ENCODE data around the gene ARHGEF7.

Gene ARHGEF7

DNA sequence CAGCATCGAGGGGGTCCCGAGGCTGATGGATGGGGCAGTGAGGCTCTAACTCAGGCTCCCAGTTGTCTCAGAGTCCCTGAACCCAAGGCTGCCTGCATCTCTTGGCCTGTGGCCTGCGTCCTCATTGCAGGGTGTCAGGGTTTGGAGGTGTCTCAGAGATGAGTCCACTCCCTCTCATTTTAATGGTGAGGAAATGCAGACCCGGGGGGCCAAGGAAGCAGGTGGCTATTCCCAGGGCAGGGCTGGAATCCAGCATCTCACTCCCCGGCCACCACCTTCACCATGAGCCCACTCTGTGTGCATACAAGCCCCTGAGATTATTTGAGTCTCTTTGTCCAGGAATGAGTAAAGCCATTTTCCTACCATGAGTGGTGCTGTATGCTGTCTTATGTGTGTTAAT lies 226.8 kb downstream of the ARHGEF7 start:
- DNase-seq (ENCODE audit: extremely low read depth, low read depth) = no peak
- no peak for TF ChIP-seq CTCF (IDR thresholded peaks at IDR 0.05; ENCODE audit: low read depth, low read length)

- TF ChIP-seq CTCF (IDR thresholded peaks at IDR 0.05; ENCODE audit: low read depth, low read length) = no peak
- DNase-seq (ENCODE audit: extremely low read depth, low read depth) = no peak
Observed at GRCh38 chr13:111342721-111343120, 227.6 kb downstream of the ARHGEF7 start.

DNA sequence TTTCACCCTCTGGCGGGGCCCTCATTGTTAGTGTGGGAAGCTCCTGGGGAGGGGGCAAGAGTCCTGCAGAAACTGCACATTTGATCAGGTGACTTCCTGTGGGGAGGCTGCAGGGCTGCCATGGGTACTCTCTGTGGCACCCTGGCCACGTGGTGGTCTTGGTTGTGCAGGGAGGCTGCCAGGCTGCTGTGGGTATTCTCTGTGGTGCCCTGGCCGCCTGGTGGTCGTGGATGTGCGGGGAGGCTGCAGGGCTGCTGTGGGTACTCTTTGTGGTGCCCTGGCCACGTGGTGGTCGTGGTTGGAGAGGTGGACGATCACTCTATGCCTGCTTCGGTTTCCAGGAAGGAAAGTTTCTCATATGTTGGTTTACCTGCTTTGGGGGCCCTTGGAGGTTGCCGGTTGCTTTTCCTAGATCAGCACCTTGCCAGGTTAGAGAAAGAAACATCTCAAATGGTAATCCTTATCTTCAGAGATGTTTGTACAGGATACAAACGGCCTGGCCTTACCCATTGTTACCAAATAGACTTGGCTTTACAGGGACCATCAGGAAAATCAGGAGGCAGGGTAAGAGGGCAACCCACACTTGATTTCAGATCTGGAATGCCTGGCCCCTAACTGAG lies 228.2 kb downstream of the ARHGEF7 start:
- TF ChIP-seq CTCF (IDR thresholded peaks at IDR 0.05; ENCODE audit: low read depth, low read length) = no peak
- no peak for DNase-seq (ENCODE audit: extremely low read depth, low read depth)

GRCh38 chr13:111344471-111345191 lies 229.5 kb downstream of the ARHGEF7 start:
- TF ChIP-seq CTCF (IDR thresholded peaks at IDR 0.05; ENCODE audit: low read depth, low read length) = peak; percentile 40

DNA sequence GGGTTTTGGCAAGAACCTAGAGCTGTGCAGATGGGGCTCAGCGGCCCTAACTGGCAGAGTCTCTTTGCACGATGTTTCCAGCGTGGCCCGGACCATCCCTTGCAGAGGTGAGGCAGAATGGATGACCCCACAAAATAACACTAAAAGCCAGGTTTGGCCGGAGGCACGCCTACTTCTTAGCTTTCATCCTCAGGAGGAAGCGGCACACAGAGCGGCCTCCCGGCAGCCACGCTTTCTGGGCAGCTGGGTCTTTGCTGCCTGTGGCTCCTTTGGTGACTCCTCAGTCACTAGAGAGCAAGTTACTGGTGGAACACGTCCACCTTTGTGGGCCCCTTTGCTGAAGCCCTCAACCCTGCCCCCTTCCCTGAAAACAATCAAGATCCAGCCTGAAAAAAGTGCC lies 230.6 kb downstream of the ARHGEF7 start:
- TF ChIP-seq CTCF (IDR thresholded peaks at IDR 0.05; ENCODE audit: low read depth, low read length) = no peak
- DNase-seq (ENCODE audit: extremely low read depth, low read depth) = no peak

More at GRCh38 chr13:111344471-111345191, 229.5 kb downstream of the ARHGEF7 start:
- DNase-seq (ENCODE audit: extremely low read depth, low read depth) = no peak

- TF ChIP-seq CTCF (IDR thresholded peaks at IDR 0.05; ENCODE audit: low read depth, low read length) = no peak
- DNase-seq (ENCODE audit: extremely low read depth, low read depth) = no peak
Observed at GRCh38 chr13:111346101-111346680, 231.1 kb downstream of the ARHGEF7 start.

GRCh38 chr13:111347438-111347837 lies 232.3 kb downstream of the ARHGEF7 start:
- no peak for TF ChIP-seq CTCF (IDR thresholded peaks at IDR 0.05; ENCODE audit: low read depth, low read length)

More at GRCh38 chr13:111347438-111347837, 232.3 kb downstream of the ARHGEF7 start:
- DNase-seq (ENCODE audit: extremely low read depth, low read depth) = no peak

All from AG09319 (cell line).